ENCODE results near the gene CACNA1I.

GRCh38 chr22:39703091-39703490, 132.5 kb downstream of the CACNA1I start:
- TF ChIP-seq POLR2AphosphoS5 (IDR thresholded peaks at IDR 0.05; ENCODE audit: low read depth, low read length) (no peak), POLR2A (IDR thresholded peaks at IDR 0.05; ENCODE audit: low read depth, low read length) (no peak)
